H1 (cell line): ENCODE data around the gene RAMP3. TPM values are rescaled to one million over a fixed set of nuclear protein-coding genes. Genes with fewer than 3 reads are reported as not detected.

Experiments used
- CTCF ChIA-PET: fragments of 300-600 bp; sonication (Branson Sonifier 250); formaldehyde crosslinking; loops from one replicate; lab custom pipeline; 2021; ENCODE audit not compliant: partially characterized antibody; lab: Charles Lee
- POLR2A ChIA-PET: fragments of 300-600 bp; sonication (Branson Sonifier 250); formaldehyde crosslinking; loops from one replicate; lab custom pipeline; 2021; ENCODE audit warnings: inconsistent platforms; ENCODE audit not compliant: partially characterized antibody; lab: Charles Lee
- DNase-seq, 2 experiments: peaks; one replicate each; pipeline versions ENCODE4 v3.0.0 to v3.0.0-alpha.2; 2010 to 2022; ENCODE audit warnings: low spot score in 2 of 2, low read depth in 1 of 2, mixed read lengths in 1 of 2
- FAIRE-seq: peaks from 2 replicates; lab custom pipeline; 2011; peaks lifted over from hg19 to GRCh38; lab: Jason Lieb, UNC
- H2AFZ ChIP-seq: 2 replicates; pipeline ENCODE4 v1.8.1; 2012; ENCODE audit warnings: low read length, inconsistent platforms
- H2AK5ac ChIP-seq: 2 replicates; pipeline ENCODE4 v1.6.1; 2013; ENCODE audit warnings: low read depth, low read length
- H2BK120ac ChIP-seq: replicated peaks from 2 replicates; pipeline ENCODE3; 2013; ENCODE audit warnings: low read depth, low read length, inconsistent platforms
- H2BK12ac ChIP-seq: 2 replicates; pipeline ENCODE4 v1.6.1; 2013; ENCODE audit warnings: low read depth, low read length
- H2BK15ac ChIP-seq: 2 replicates; pipeline ENCODE4 v1.6.1; 2013; ENCODE audit warnings: low read length
- H2BK20ac ChIP-seq: 2 replicates; pipeline ENCODE4 v1.6.1; 2013; ENCODE audit warnings: low read length
- H2BK5ac ChIP-seq: 2 replicates; pipeline ENCODE4 v1.6.1; 2013; ENCODE audit warnings: low read depth, low read length
- H3K14ac ChIP-seq: 2 replicates; pipeline ENCODE4 v1.6.1; 2013; ENCODE audit warnings: inconsistent platforms; ENCODE audit not compliant: insufficient read length
- H3K18ac ChIP-seq: 2 replicates; pipeline ENCODE4 v1.6.1; 2013; ENCODE audit warnings: low read length; ENCODE audit errors: extremely low read depth
- H3K23ac ChIP-seq: 2 replicates; pipeline ENCODE4 v1.6.1; 2013; ENCODE audit warnings: inconsistent platforms; ENCODE audit not compliant: insufficient read length
- H3K23me2 ChIP-seq: 2 replicates; pipeline ENCODE4 v1.6.1; 2013; ENCODE audit warnings: low read depth, low read length
- H3K27ac ChIP-seq: 2 replicates; pipeline ENCODE4 v1.6.1; 2011; ENCODE audit warnings: low read depth, low read length, inconsistent platforms
- H3K27me3 ChIP-seq, 4 experiments: replicated peaks in 1 of 4; 1 replicate in 1 of 4; 2 replicates in 3 of 4; pipeline versions ENCODE4 v1.6.1 to v1.8.1; 2011 to 2013; ENCODE audit warnings: low read length in 3 of 4, mild to moderate bottlenecking in 3 of 4, inconsistent platforms in 2 of 4, mixed read lengths in 2 of 4, moderate library complexity in 1 of 4; ENCODE audit not compliant: control insufficient read depth in 3 of 4, insufficient read depth in 3 of 4; ENCODE audit errors: extremely low read depth in 1 of 4
- H3K36me3 ChIP-seq, 4 experiments: 2 replicates each; pipeline versions ENCODE4 v1.6.1 to v1.8.1; 2011 to 2013; ENCODE audit warnings: mild to moderate bottlenecking in 4 of 4, low read length in 3 of 4, moderate library complexity in 2 of 4, control low read depth in 1 of 4, inconsistent platforms in 1 of 4; ENCODE audit not compliant: insufficient read depth in 4 of 4, control insufficient read depth in 2 of 4
- H3K4ac ChIP-seq: replicated peaks from 2 replicates; pipeline ENCODE3; 2013; ENCODE audit warnings: low read length, low read depth, mixed read lengths, inconsistent platforms; ENCODE audit not compliant: insufficient read length
- H3K4me1 ChIP-seq, 4 experiments: replicated peaks in 1 of 4; 1 replicate in 1 of 4; 2 replicates in 3 of 4; pipeline versions ENCODE4 v1.6.1 to v1.8.1; 2011 to 2013; ENCODE audit warnings: low read length in 3 of 4, inconsistent platforms in 2 of 4, mixed read lengths in 1 of 4; ENCODE audit not compliant: insufficient read depth in 4 of 4, control insufficient read depth in 3 of 4
- H3K4me2 ChIP-seq, 2 experiments: 2 replicates each; pipeline versions ENCODE4 v1.6.1 to v1.8.1; 2011 to 2013; ENCODE audit warnings: low read depth in 2 of 2, low read length in 2 of 2, control low read depth in 1 of 2, inconsistent platforms in 1 of 2, mild to moderate bottlenecking in 1 of 2; ENCODE audit not compliant: insufficient read depth in 1 of 2
- H3K4me3 ChIP-seq, 4 experiments: fragments of 200-600, 300-600 bp in 1 of 4; sonication (generic), shearing (Covaris generic), sonication (Bioruptor Twin) in 1 of 4; 2 replicates each; pipeline versions ENCODE4 v1.5.1 to v1.8.1; 2011 to 2016; ENCODE audit warnings: low read length in 4 of 4, low read depth in 3 of 4, control low read depth in 2 of 4, inconsistent platforms in 2 of 4, mild to moderate bottlenecking in 2 of 4, mixed read lengths in 1 of 4, moderate library complexity in 1 of 4; ENCODE audit not compliant: insufficient read depth in 2 of 4; ENCODE audit errors: extremely low read depth in 1 of 4
- H3K56ac ChIP-seq: replicated peaks from 2 replicates; pipeline ENCODE3; 2013; ENCODE audit warnings: low read depth, mild to moderate bottlenecking, mixed read lengths, low read length, inconsistent platforms; ENCODE audit not compliant: insufficient read length
- H3K79me1 ChIP-seq: 2 replicates; pipeline ENCODE4 v1.6.1; 2013; ENCODE audit warnings: low read depth, low read length, control low read depth
- H3K79me2 ChIP-seq, 2 experiments: 2 replicates each; pipeline versions ENCODE4 v1.6.1 to v1.8.1; 2012 to 2013; ENCODE audit warnings: low read length in 2 of 2, mild to moderate bottlenecking in 2 of 2, inconsistent platforms in 1 of 2; ENCODE audit not compliant: insufficient read depth in 2 of 2, control insufficient read depth in 1 of 2
- H3K9ac ChIP-seq, 4 experiments: replicated peaks in 1 of 4; 1 replicate in 1 of 4; 2 replicates in 3 of 4; pipeline versions ENCODE4 v1.6.1 to v1.8.1; 2011 to 2013; ENCODE audit warnings: low read depth in 3 of 4, low read length in 3 of 4, control low read depth in 2 of 4, mild to moderate bottlenecking in 2 of 4, moderate library complexity in 2 of 4, inconsistent platforms in 1 of 4; ENCODE audit errors: extremely low read depth in 1 of 4
- H3K9me3 ChIP-seq, 2 experiments: 2 replicates each; pipeline versions ENCODE4 v1.6.1 to v1.8.1; 2012 to 2013; ENCODE audit warnings: mild to moderate bottlenecking in 2 of 2, moderate library complexity in 2 of 2, control low read depth in 1 of 2, inconsistent platforms in 1 of 2, low read depth in 1 of 2, low read length in 1 of 2, mixed read lengths in 1 of 2; ENCODE audit not compliant: insufficient read depth in 2 of 2
- H4K20me1 ChIP-seq, 2 experiments: replicated peaks in 1 of 2; 2 replicates each; pipeline versions ENCODE3 to v1.8.1; 2011 to 2013; ENCODE audit warnings: inconsistent platforms in 2 of 2, low read length in 2 of 2, mild to moderate bottlenecking in 1 of 2; ENCODE audit not compliant: insufficient read depth in 2 of 2, control insufficient read depth in 1 of 2
- H4K5ac ChIP-seq: 2 replicates; pipeline ENCODE4 v1.6.1; 2013; ENCODE audit warnings: low read length, low read depth, mixed read lengths, inconsistent platforms; ENCODE audit not compliant: insufficient read length
- H4K8ac ChIP-seq: 2 replicates; pipeline ENCODE4 v1.8.0; 2013; ENCODE audit warnings: mild to moderate bottlenecking, moderate library complexity, low read length, inconsistent platforms; ENCODE audit not compliant: insufficient read depth; ENCODE audit errors: extremely low read depth
- H4K91ac ChIP-seq: replicated peaks from 2 replicates; pipeline ENCODE3; 2013; ENCODE audit warnings: low read length, mixed read lengths, inconsistent platforms; ENCODE audit not compliant: insufficient read length
- CTBP2 ChIP-seq: IDR thresholded peaks from 2 replicates; pipeline ENCODE4 v1.7.0; 2011; ENCODE audit warnings: borderline replicate concordance, mild to moderate bottlenecking, moderate library complexity, mixed read lengths, low read length; ENCODE audit not compliant: insufficient read depth, insufficient read length
- EP300 ChIP-seq, 2 experiments: IDR thresholded peaks; 1 replicate in 1 of 2; 2 replicates in 1 of 2; pipeline ENCODE4 v1.6.1; 2011 to 2012; ENCODE audit warnings: low read depth in 2 of 2, low read length in 2 of 2, mild to moderate bottlenecking in 2 of 2, borderline replicate concordance in 1 of 2, inconsistent platforms in 1 of 2, moderate library complexity in 1 of 2
- EZH2 ChIP-seq: fragments of 200-600 bp; sonication (generic); IDR thresholded peaks from 2 replicates; pipeline ENCODE4 v1.7.1; 2012; ENCODE audit warnings: low read depth, mild to moderate bottlenecking, moderate library complexity, low read length, inconsistent platforms; ENCODE audit not compliant: severe bottlenecking
- HDAC6 ChIP-seq: IDR thresholded peaks from one replicate; pipeline ENCODE4 v1.7.1; 2012; ENCODE audit warnings: low read depth, mild to moderate bottlenecking, inconsistent platforms, low read length, moderate library complexity
- POLR2AphosphoS5 ChIP-seq: IDR thresholded peaks from 2 replicates; pipeline ENCODE4 v1.6.1; 2011; ENCODE audit warnings: low read depth, low read length
- SAP30 ChIP-seq: fragments of 300-600 bp; sonication (generic); IDR thresholded peaks from 2 replicates; pipeline ENCODE4 v1.7.1; 2012; ENCODE audit warnings: low read length, moderate library complexity, mild to moderate bottlenecking, inconsistent platforms; ENCODE audit not compliant: insufficient read depth, insufficient replicate concordance
- SIRT6 ChIP-seq: IDR thresholded peaks from one replicate; pipeline ENCODE4 v1.7.1; 2012; ENCODE audit warnings: low read length, inconsistent platforms
- SP4 ChIP-seq: IDR thresholded peaks from 2 replicates; pipeline ENCODE4 v1.6.1; 2012; ENCODE audit warnings: low read length, inconsistent platforms
- WGBS, 2 experiments: shearing (Covaris generic) in 1 of 2; methylation state at CpG; one replicate each; pipeline versions ENCODE4 v1.1.6 to v1.1.7; 2013 to 2015; ENCODE audit warnings: low lambda C conversion rate in 2 of 2, mixed read lengths in 2 of 2, inconsistent platforms in 1 of 2, low coverage in 1 of 2, missing lambda C conversion rate in 1 of 2; ENCODE audit not compliant: insufficient replicate concordance in 2 of 2, insufficient coverage in 1 of 2, insufficient read length in 1 of 2; ENCODE audit errors: extremely low coverage in 1 of 2, missing lambda C conversion rate in 1 of 2; 5-methylcytosine and 5-hydroxymethylcytosine counted together
- polyA plus RNA-seq, 7 experiments: library from polyadenylated mRNA; depleted of rRNA in 3 of 7; stranded (reverse) in 5 of 7; unstranded in 2 of 7; fragments of >200 nt in 5 of 7; fragments of 200-250 nt in 2 of 7; gene quantifications; 1 replicate in 5 of 7; 2 replicates in 1 of 7; 4 replicates in 1 of 7; pipeline versions ENCODE4 v1.2.1 to v1.2.3, GENCODE V29; 2011 to 2013; ENCODE audit warnings: missing spikeins in 2 of 7, mixed read lengths in 2 of 7
- total RNA-seq: library from RNA; stranded (reverse); fragmentation: NEBNext Ultra II Directional; extraction: Animal tissue kit (Norgen Biotek cat#: 25700); gene quantifications from 2 replicates; pipeline ENCODE4 v1.2.1, GENCODE V29; 2021

RAMP3 gene
- total and polyA plus RNA-seq, 2 of the 8 experiments (the other 6 are each of a cell fraction or from before 2014, with no cell fraction given), result 0.88 to 0.98 TPM

- H4K8ac ChIP-seq, result no peak overlapping the region
- H3K56ac ChIP-seq, result no peak overlapping the region
- peaks cover 0 to 4% (median 1%) of the 10 kb centered on the region in 4 experiments; a peak in 1 of 7 replicates for H3K27me3 ChIP-seq
- H3K4ac ChIP-seq, result no peak overlapping the region
- H3K4me2 ChIP-seq, result no peak overlapping the region
- no peak overlapping the region for H3K4me3 ChIP-seq
- no peaks in the 10 kb centered on the region for H3K9me3 ChIP-seq
- H2AFZ ChIP-seq, result no peak overlapping the region
- DNase-seq (no peak), FAIRE-seq (no peak)
- H3K23me2 ChIP-seq, result no peaks in the 10 kb centered on the region
- H3K79me1 ChIP-seq, result no peaks in the 10 kb centered on the region
- H2BK12ac ChIP-seq, result no peak overlapping the region
- no peak overlapping the region for H2BK20ac ChIP-seq
- no peak for TF ChIP-seq SAP30
- TF ChIP-seq SP4, result no peak
- no peak for TF ChIP-seq SIRT6
- TF ChIP-seq HDAC6, result no peak
- TF ChIP-seq EP300 (IDR thresholded peaks at IDR 0.05; ENCODE audit: borderline replicate concordance in 1 of 2, low read depth in 2 of 2, low read length in 2 of 2), result no peak
- TF ChIP-seq EZH2, result no peak
- TF ChIP-seq CTBP2, result no peak
- TF ChIP-seq POLR2AphosphoS5, result no peak
- no peak overlapping the region for H4K5ac ChIP-seq
- 85% methylated on average over 3 of the region's 3 CpGs; no CpG with 5 or more reads in 1 of the 2 experiments for WGBS, 2 experiments
- no peaks in the 10 kb centered on the region for H3K36me3 ChIP-seq
- H2BK5ac ChIP-seq, result no peak overlapping the region
- no peak overlapping the region for H3K27ac ChIP-seq
- H2BK15ac ChIP-seq, result no peak overlapping the region
- H3K79me2 ChIP-seq, result no peaks in the 10 kb centered on the region
- H4K20me1 ChIP-seq, result no peaks in the 10 kb centered on the region
- ChIA-PET CTCF (interaction anchor here (0.7 to 4.2 kb wide), 2 partner anchors 17 to 1432 kb away, joined by 3 to 21 read pairs; no protein-coding TSS in a partner anchor), POLR2A (interaction anchor here (1.0 to 1.3 kb wide), 2 partner anchors 16 to 133 kb away, joined by 3 to 4 read pairs; no protein-coding TSS in a partner anchor)
- H3K18ac ChIP-seq, result no peak overlapping the region
- H3K14ac ChIP-seq, result no peak overlapping the region
- H4K91ac ChIP-seq, result no peak overlapping the region
- no peak overlapping the region for H2BK120ac ChIP-seq
- H3K23ac ChIP-seq, result no peak overlapping the region
- H2AK5ac ChIP-seq, result no peak overlapping the region
- no peak overlapping the region for H3K9ac ChIP-seq
- H3K4me1 ChIP-seq, result peaks cover 0 to 7% (median 4%) of the 10 kb centered on the region in 4 experiments; a peak in 5 of 7 replicates
These were observed 38.7 kb upstream of the RAMP3 start for GRCh38 chr7:45118889-45119331.
